GM11168 (cell line): ENCODE measurements around the gene HERPUD2.
"Not testable (repeated sequence)": the region's sequence is repeated elsewhere in the genome, so short reads cannot be mapped to it uniquely, and the experiment has no call there.

ENCODE experiments used
- in situ Hi-C: fragments of 300-500 bp; cut with MboI; formaldehyde crosslinking; loops from one replicate; pipeline ENCODE4 v1.12.0; 2022; ENCODE audit warnings: low sequenced_read_pairs; ENCODE audit not compliant: unreplicated experiment

The HERPUD2 gene

GRCh38 chr7:35716038-35716803, 21.3 kb upstream of the HERPUD2 start:
- in situ Hi-C loops: no loop called here

- in situ Hi-C loops: no loop called here
Observed at GRCh38 chr7:35714862-35715261, 19.9 kb upstream of the HERPUD2 start.

GRCh38 chr7:35714407-35714806, 19.5 kb upstream of the HERPUD2 start:
- in situ Hi-C loops: no loop called here

GRCh38 chr7:35712563-35713226, 17.8 kb upstream of the HERPUD2 start:
- in situ Hi-C loops: no loop called here

- in situ Hi-C loops: loop anchor here (5.0 kb wide), 1 partner anchor 200 kb away; no protein-coding TSS in a partner anchor
Observed at GRCh38 chr7:35707422-35707821, 12.5 kb upstream of the HERPUD2 start.

- in situ Hi-C loops: loop anchor here (5.0 kb wide), 1 partner anchor 201 kb away; no protein-coding TSS in a partner anchor
Observed at GRCh38 chr7:35705932-35706461, 11.1 kb upstream of the HERPUD2 start.

GRCh38 chr7:35704261-35704660, 9.3 kb upstream of the HERPUD2 start:
- in situ Hi-C loops: no loop called here

- in situ Hi-C loops: no loop called here
Observed at GRCh38 chr7:35702541-35702940, 7.6 kb upstream of the HERPUD2 start.

- in situ Hi-C loops: no loop called here
Observed at GRCh38 chr7:35701287-35701900, 6.5 kb upstream of the HERPUD2 start.

- in situ Hi-C loops: no loop called here
Observed at GRCh38 chr7:35700865-35701264, 5.9 kb upstream of the HERPUD2 start.

- in situ Hi-C loops: no loop called here
Observed at GRCh38 chr7:35700333-35700732, 5.4 kb upstream of the HERPUD2 start.

- in situ Hi-C loops: no loop called here
Observed at GRCh38 chr7:35699796-35700305, 4.9 kb upstream of the HERPUD2 start.

- in situ Hi-C loops: not testable (repeated sequence)
Observed at GRCh38 chr7:35698382-35698781, 3.4 kb upstream of the HERPUD2 start.

- in situ Hi-C loops: no loop called here
Observed at GRCh38 chr7:35697414-35698175, 2.7 kb upstream of the HERPUD2 start.

- in situ Hi-C loops: no loop called here
Observed at GRCh38 chr7:35695987-35696386, 1.1 kb upstream of the HERPUD2 start.

GRCh38 chr7:35695473-35695850, 527 bp upstream of the HERPUD2 start:
- in situ Hi-C loops: no loop called here

- in situ Hi-C loops: no loop called here
Observed at GRCh38 chr7:35694161-35694783, 663 bp downstream of the HERPUD2 start.

GRCh38 chr7:35691827-35692307, 3.1 kb downstream of the HERPUD2 start:
- in situ Hi-C loops: no loop called here

GRCh38 chr7:35691366-35691765, 3.6 kb downstream of the HERPUD2 start:
- in situ Hi-C loops: no loop called here
